Liver (tissue), 3 donors: ENCODE measurements around the gene PRICKLE3.

ENCODE experiments used
- CTCF ChIP-seq: fragments of 150-350 bp; IDR thresholded peaks from 2 replicates; pipeline ENCODE4 v1.5.1; 2017; ENCODE audit warnings: improper control_type of control experiment, low read depth, low read length; ENCODE audit not compliant: missing input control
- FOXA1 ChIP-seq: IDR thresholded peaks from 2 replicates; pipeline ENCODE4 v1.6.1; 2016; ENCODE audit warnings: antibody characterized with exemption
- GABPA ChIP-seq, 2 donors: IDR thresholded peaks in 1 of 2; conservative IDR thresholded peaks in 1 of 2; 2 replicates each; pipeline ENCODE4 v1.6.1; 2016; ENCODE audit warnings: antibody characterized with exemption in 2 of 2, mild to moderate bottlenecking in 1 of 2, moderate library complexity in 1 of 2
- RAD21 ChIP-seq, 2 donors: IDR thresholded peaks; 2 replicates each; pipeline ENCODE4 v1.6.1; 2016; ENCODE audit warnings: antibody characterized with exemption in 2 of 2, mild to moderate bottlenecking in 2 of 2
- donor health status: healthy.
- donor health status: healthy.

- no peak for TF ChIP-seq CTCF
- TF ChIP-seq RAD21 (IDR thresholded peaks at IDR 0.05), result no peak
- TF ChIP-seq GABPA (IDR thresholded peaks at IDR 0.05 in 1 of 2, conservative IDR thresholded peaks at IDR 0.05 in 1 of 2), result no peak
- TF ChIP-seq FOXA1, result no peak
Observed at GRCh38 chrX:49189606-49190005, 3.4 kb upstream of the PRICKLE3 start.
